ENCODE measurements around the gene PPP1R14B. TPM values are rescaled to one million over a fixed set of nuclear protein-coding genes. Genes with fewer than 3 reads are reported as not detected.

Gene PPP1R14B
- total RNA-seq, 1 experiment from 2014 or later: 435 TPM

DNA sequence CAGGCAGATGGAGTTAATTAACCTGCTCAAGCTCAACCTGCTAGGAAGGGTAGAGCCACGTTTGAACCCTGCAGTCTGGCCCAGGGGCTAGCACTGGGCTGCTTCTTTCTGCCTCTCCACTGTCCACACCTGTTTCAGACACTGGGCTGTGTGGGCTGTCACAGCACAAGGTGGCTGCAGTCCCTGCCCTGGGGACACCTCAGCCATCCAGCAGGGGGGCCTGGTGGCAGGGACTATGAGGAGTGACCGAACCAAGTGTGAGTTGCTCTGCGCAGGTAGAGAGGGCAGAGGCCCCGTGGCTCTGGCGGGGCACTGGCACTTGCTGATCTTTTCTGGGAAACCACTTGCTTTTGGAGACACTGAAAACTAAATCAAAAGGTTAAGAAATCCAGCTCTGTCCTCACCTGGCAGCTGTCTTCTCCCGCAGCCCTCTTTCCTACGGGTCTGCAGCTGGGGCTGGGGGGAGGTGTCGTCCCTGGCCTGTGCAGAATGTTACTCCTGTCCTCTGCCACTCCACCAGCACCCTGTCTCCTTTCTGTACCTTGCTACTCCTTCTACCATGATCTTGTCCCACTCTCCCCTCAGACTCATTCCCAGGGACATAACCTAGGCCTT is 31.9 kb upstream of the PPP1R14B start:
- POLR2A ChIA-PET (ENCODE audit: unreplicated experiment): interaction anchor here (1.1 kb wide), 1 partner anchor 33 kb away, joined by 4 read pairs; no protein-coding TSS in a partner anchor
- peaks cover 23% of the 10 kb centered on the region for H3K4me1 ChIP-seq (replicated peaks; ENCODE audit: insufficient read depth)
- H3K9me3 ChIP-seq (ENCODE audit: insufficient read depth, low read depth): no peaks in the 10 kb centered on the region
- H3K79me2 ChIP-seq (ENCODE audit: low read depth): peaks cover 10% of the 10 kb centered on the region
- no peak overlapping the region for H3K4me3 ChIP-seq
- peak in 1 of 2 experiments; percentile 34 for DNase-seq
- H3K27ac ChIP-seq: no peak overlapping the region
- H3F3A ChIP-seq (ENCODE audit: insufficient read depth, low read depth): peaks cover 39% of the 10 kb centered on the region
- no peaks in the 10 kb centered on the region for H3K36me3 ChIP-seq (ENCODE audit: low read depth)
- H3K9me2 ChIP-seq (ENCODE audit: insufficient read depth): no peaks in the 10 kb centered on the region
- intact Hi-C loops (cut with micrococcal nuclease; ENCODE audit: unreplicated experiment): no loop called here
- no peak for TF ChIP-seq EZH2 (IDR thresholded peaks at IDR 0.05; ENCODE audit: low read depth)
- TF ChIP-seq, protein P1, sequence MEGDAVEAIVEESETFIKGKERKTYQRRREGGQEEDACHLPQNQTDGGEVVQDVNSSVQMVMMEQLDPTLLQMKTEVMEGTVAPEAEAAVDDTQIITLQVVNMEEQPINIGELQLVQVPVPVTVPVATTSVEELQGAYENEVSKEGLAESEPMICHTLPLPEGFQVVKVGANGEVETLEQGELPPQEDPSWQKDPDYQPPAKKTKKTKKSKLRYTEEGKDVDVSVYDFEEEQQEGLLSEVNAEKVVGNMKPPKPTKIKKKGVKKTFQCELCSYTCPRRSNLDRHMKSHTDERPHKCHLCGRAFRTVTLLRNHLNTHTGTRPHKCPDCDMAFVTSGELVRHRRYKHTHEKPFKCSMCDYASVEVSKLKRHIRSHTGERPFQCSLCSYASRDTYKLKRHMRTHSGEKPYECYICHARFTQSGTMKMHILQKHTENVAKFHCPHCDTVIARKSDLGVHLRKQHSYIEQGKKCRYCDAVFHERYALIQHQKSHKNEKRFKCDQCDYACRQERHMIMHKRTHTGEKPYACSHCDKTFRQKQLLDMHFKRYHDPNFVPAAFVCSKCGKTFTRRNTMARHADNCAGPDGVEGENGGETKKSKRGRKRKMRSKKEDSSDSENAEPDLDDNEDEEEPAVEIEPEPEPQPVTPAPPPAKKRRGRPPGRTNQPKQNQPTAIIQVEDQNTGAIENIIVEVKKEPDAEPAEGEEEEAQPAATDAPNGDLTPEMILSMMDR (conservative IDR thresholded peaks at IDR 0.05): no peak
- H3K4me2 ChIP-seq: no peak overlapping the region
- BruUV-seq (replicated peaks): no TSS peak
- CTCF ChIA-PET: interaction anchor here (1.9 kb wide), 1 partner anchor 77 kb away, joined by 4 read pairs; no protein-coding TSS in a partner anchor
- H3K27me3 ChIP-seq (ENCODE audit: insufficient read depth, low read depth): no peaks in the 10 kb centered on the region
- no peaks in the 10 kb centered on the region for H4K20me1 ChIP-seq (ENCODE audit: insufficient read depth)
- no peak overlapping the region for H2AFZ ChIP-seq

DNA sequence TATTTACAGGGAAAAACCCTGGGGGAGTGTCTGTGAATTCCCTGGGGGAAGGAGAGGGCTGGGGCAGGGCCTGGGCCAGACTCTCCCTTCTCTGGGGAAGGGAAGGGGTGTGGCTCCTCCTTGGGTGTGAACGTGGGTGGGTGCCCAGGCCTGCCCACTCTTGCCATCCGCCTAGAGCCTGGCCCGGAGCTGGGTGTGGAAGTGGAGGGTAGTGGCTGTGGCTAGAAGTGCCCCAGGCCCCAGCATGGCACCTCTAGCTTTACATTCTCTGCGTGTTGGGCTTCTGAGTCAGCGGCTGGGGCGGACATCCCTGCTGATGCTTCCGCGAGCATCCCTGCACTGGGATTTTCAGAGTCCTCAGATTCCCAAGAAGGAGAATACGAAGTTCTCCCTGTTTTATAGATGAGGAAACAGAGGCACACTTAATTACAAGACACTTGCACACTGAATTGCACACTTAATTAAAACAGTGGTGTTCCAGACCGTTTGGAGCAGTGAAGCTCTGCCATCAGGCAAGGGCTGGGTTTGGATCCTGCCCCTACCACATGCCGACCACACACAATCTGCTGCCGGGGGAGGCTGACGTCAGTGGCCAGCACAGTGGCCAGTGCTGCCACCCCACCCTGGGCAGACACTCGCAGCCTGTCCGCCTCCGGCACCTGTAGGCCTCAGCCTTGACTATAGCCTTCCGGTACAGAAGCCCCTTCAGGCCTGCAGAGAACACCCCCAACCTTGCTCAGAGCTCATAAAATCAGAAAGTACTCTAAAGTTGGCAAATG is 30.1 kb upstream of the PPP1R14B start:
- intact Hi-C loops (cut with micrococcal nuclease; ENCODE audit: unreplicated experiment): loop anchor here (2.0 kb wide), 3 partner anchors 42 to 82 kb away; partner anchors contain the start of genes RPS6KA4 and VEGFB
- Histone ChIP-seq H3F3A (ENCODE audit: insufficient read depth, low read depth) (peaks cover 43% of the 10 kb centered on the region), H3K9me3 (ENCODE audit: insufficient read depth, low read depth) (no peaks in the 10 kb centered on the region), H3K36me3 (ENCODE audit: low read depth) (no peaks in the 10 kb centered on the region), H2AFZ (no peak overlapping the region), H3K4me1 (replicated peaks; ENCODE audit: insufficient read depth) (peaks cover 28% of the 10 kb centered on the region), H4K20me1 (ENCODE audit: insufficient read depth) (no peaks in the 10 kb centered on the region), H3K9me2 (ENCODE audit: insufficient read depth) (no peaks in the 10 kb centered on the region), H3K4me2 (peak overlapping the region; percentile 41), H3K79me2 (ENCODE audit: low read depth) (peaks cover 21% of the 10 kb centered on the region), H3K27me3 (ENCODE audit: insufficient read depth, low read depth) (no peaks in the 10 kb centered on the region), H3K4me3 (no peak overlapping the region), H3K27ac (peak overlapping the region; percentile 41)
- CTCF ChIA-PET: interaction anchor here (0.6 to 1.6 kb wide), 8 partner anchors 9 to 373 kb away, joined by 3 to 14 read pairs (median 8); partner anchors contain the start of gene PRDX5
- BruUV-seq (replicated peaks): no TSS peak
- peak; percentile 85 to 97 for DNase-seq
- POLR2A ChIA-PET (ENCODE audit: unreplicated experiment): interaction anchor here (0.6 to 1.0 kb wide), 3 partner anchors 26 to 78 kb away, joined by 3 to 7 read pairs (median 4); partner anchors contain the start of genes PRDX5 and TRMT112
- TF ChIP-seq, protein P1 (conservative IDR thresholded peaks at IDR 0.05): no peak
- no peak for TF ChIP-seq EZH2 (IDR thresholded peaks at IDR 0.05; ENCODE audit: low read depth)

DNA sequence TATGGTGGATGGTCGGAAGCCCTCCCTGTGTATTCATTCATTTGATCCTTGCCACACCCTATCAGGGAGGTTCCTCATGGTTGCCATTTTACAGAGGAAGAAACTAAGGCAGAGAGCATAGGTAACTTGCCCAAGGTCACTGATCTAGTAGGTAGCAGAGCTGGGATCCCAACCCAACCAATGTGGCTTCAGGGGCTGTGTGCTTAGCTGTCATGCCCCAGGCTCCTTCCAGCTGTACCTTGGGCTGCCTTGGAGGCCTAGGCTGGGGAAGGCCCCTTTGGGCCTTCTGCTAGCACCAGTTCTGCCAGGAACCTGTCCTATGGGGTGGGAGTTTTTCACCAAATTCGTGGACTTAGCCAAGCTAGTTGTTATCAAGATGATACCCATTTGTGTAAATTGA is 29.1 kb upstream of the PPP1R14B start:
- Histone ChIP-seq H3K4me2 (no peak overlapping the region), H2AFZ (no peak overlapping the region), H4K20me1 (ENCODE audit: insufficient read depth) (no peaks in the 10 kb centered on the region), H3K27ac (0 out of 2 replicates have a peak overlapping the region, but pooled peaks have one; percentile 27), H3K4me3 (no peak overlapping the region), H3K79me2 (ENCODE audit: low read depth) (peaks cover 25% of the 10 kb centered on the region), H3K9me3 (ENCODE audit: insufficient read depth, low read depth) (no peaks in the 10 kb centered on the region), H3K9me2 (ENCODE audit: insufficient read depth) (no peaks in the 10 kb centered on the region), H3K4me1 (replicated peaks; ENCODE audit: insufficient read depth) (peaks cover 29% of the 10 kb centered on the region), H3K36me3 (ENCODE audit: low read depth) (no peaks in the 10 kb centered on the region), H3F3A (ENCODE audit: insufficient read depth, low read depth) (peaks cover 49% of the 10 kb centered on the region), H3K27me3 (ENCODE audit: insufficient read depth, low read depth) (no peaks in the 10 kb centered on the region)
- POLR2A ChIA-PET (ENCODE audit: unreplicated experiment): interaction anchor here (0.7 kb wide), 2 partner anchors 27 to 662 kb away, joined by 7 to 18 read pairs; no protein-coding TSS in a partner anchor
- TF ChIP-seq, protein P1 (conservative IDR thresholded peaks at IDR 0.05): no peak
- TF ChIP-seq EZH2 (IDR thresholded peaks at IDR 0.05; ENCODE audit: low read depth): no peak
- intact Hi-C loops (cut with micrococcal nuclease; ENCODE audit: unreplicated experiment): loop anchor here (2.0 kb wide), 3 partner anchors 41 to 83 kb away; partner anchors contain the start of genes RPS6KA4 and VEGFB
- CTCF ChIA-PET: interaction anchor here (1.0 to 1.6 kb wide), 3 partner anchors 29 to 56 kb away, joined by 3 to 13 read pairs (median 5); partner anchors contain the start of gene PRDX5
- BruUV-seq (replicated peaks): TSS peak; percentile 13
- peak in 1 of 2 experiments; percentile 26 for DNase-seq
